Transverse colon (tissue), 4 donors: ENCODE measurements around the gene TMEM123.

Experiments used
- EP300 ChIP-seq: sonication (generic); formaldehyde crosslinking; IDR thresholded peaks from one replicate; pipeline ENCODE4 v1.6.1; 2017; ENCODE audit warnings: antibody characterized with exemption, low read depth
- POLR2AphosphoS5 ChIP-seq, 3 donors: sonication (generic); formaldehyde crosslinking; IDR thresholded peaks; one replicate each; pipeline ENCODE4 v1.6.1; 2016; ENCODE audit warnings: antibody characterized with exemption in 3 of 3
- TF ChIP-seq, protein P1 (sequence below), 5 experiments: fragments of 200-600 bp in 3 of 5; fragments of 450-650 bp in 2 of 5; sonication (generic) in 3 of 5; IDR thresholded peaks; 1 replicate in 2 of 5; 2 replicates in 3 of 5; pipeline ENCODE4 v1.5.1; 2016 to 2017; ENCODE audit warnings: antibody characterized with exemption in 5 of 5, inconsistent platforms in 3 of 5, mild to moderate bottlenecking in 2 of 5, moderate library complexity in 1 of 5

DNA sequence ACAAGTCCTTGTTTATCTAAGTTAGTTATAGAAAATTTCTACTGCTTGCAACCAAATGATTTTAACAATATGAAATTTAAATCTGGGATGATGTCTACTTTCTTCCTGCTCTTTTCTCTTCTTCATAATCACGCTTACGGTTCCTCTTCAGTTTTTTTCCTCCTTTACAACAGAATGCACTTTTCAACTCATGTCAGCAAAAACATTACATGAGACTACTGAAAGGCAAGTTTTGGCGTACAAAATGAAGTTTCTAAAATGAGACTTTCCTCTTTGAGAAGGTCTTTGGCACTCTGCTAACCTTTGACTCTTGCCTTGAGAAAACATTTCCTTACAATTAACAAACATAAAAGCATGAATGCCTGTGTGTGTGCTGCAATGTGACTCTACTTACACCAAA, 23.3 kb downstream of the TMEM123 start:
- no peak for TF ChIP-seq EP300
- TF ChIP-seq, protein P1, sequence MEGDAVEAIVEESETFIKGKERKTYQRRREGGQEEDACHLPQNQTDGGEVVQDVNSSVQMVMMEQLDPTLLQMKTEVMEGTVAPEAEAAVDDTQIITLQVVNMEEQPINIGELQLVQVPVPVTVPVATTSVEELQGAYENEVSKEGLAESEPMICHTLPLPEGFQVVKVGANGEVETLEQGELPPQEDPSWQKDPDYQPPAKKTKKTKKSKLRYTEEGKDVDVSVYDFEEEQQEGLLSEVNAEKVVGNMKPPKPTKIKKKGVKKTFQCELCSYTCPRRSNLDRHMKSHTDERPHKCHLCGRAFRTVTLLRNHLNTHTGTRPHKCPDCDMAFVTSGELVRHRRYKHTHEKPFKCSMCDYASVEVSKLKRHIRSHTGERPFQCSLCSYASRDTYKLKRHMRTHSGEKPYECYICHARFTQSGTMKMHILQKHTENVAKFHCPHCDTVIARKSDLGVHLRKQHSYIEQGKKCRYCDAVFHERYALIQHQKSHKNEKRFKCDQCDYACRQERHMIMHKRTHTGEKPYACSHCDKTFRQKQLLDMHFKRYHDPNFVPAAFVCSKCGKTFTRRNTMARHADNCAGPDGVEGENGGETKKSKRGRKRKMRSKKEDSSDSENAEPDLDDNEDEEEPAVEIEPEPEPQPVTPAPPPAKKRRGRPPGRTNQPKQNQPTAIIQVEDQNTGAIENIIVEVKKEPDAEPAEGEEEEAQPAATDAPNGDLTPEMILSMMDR (IDR thresholded peaks at IDR 0.05), result no peak
- TF ChIP-seq POLR2AphosphoS5 (IDR thresholded peaks at IDR 0.05), result no peak
